ENCODE results near the gene GMPR.

GMPR gene

GRCh38 chr6:16334671-16335070 is 96.3 kb downstream of the GMPR start:
- DNase-seq = peak; percentile 80

GRCh38 chr6:16335176-16335575 is 96.8 kb downstream of the GMPR start:
- DNase-seq = no peak

- no peak for DNase-seq
Measured at GRCh38 chr6:16336056-16336818, 97.8 kb downstream of the GMPR start.

- no peak for DNase-seq
Measured at GRCh38 chr6:16336911-16337294, 98.5 kb downstream of the GMPR start.

GRCh38 chr6:16337295-16337975 is 99.0 kb downstream of the GMPR start:
- no peak for DNase-seq

GRCh38 chr6:16338577-16339264 is 100.3 kb downstream of the GMPR start:
- peak; percentile 93 for DNase-seq

- DNase-seq = no peak
Measured at GRCh38 chr6:16339265-16339587, 100.8 kb downstream of the GMPR start.

- DNase-seq = no peak
Measured at GRCh38 chr6:16343593-16343992, 105.2 kb downstream of the GMPR start.

GRCh38 chr6:16344756-16345155 is 106.4 kb downstream of the GMPR start:
- DNase-seq = no peak
